Lung (tissue), 12 donors: ENCODE data around the gene PHB1. TPM values are rescaled to one million over a fixed set of nuclear protein-coding genes. Genes with fewer than 3 reads are reported as not detected.
"Not testable (repeated sequence)": the region's sequence is repeated elsewhere in the genome, so short reads cannot be mapped to it uniquely, and the experiment has no call there.

Experiments
- ATAC-seq: fragments of 200-7000 bp; cut with Tn5 transposase; one replicate; pipeline ENCODE4 v1.9.1; 2020; ENCODE audit warnings: moderate number of reproducible peaks; ENCODE audit not compliant: insufficient read depth, low FRiP score
- DNase-seq, 3 donors: peaks; one replicate each; pipeline ENCODE4 v3.0.0-alpha.2; 2013 to 2017
- H3K27ac ChIP-seq, 2 donors: one replicate each; pipeline ENCODE4 v1.5.1; 2013; ENCODE audit warnings: mild to moderate bottlenecking in 2 of 2, moderate library complexity in 2 of 2, control low read depth in 1 of 2, inconsistent platforms in 1 of 2, low read depth in 1 of 2, low read length in 1 of 2
- H3K27me3 ChIP-seq, 3 donors: one replicate each; pipeline ENCODE4 v1.5.1; 2013; ENCODE audit warnings: low read length in 2 of 3; ENCODE audit not compliant: control insufficient read depth in 3 of 3, insufficient read depth in 3 of 3
- H3K36me3 ChIP-seq, 4 donors: one replicate each; pipeline ENCODE4 v1.5.1; 2013; ENCODE audit warnings: low read length in 4 of 4, mild to moderate bottlenecking in 1 of 4, moderate library complexity in 1 of 4; ENCODE audit not compliant: control insufficient read depth in 4 of 4, insufficient read depth in 4 of 4
- H3K4me1 ChIP-seq, 5 donors: one replicate each; pipeline ENCODE4 v1.5.1; 2013; ENCODE audit warnings: low read length in 5 of 5, mild to moderate bottlenecking in 2 of 5, moderate library complexity in 1 of 5; ENCODE audit not compliant: control insufficient read depth in 5 of 5, insufficient read depth in 5 of 5
- H3K4me3 ChIP-seq: one replicate; pipeline ENCODE4 v1.5.1; 2013; ENCODE audit warnings: mild to moderate bottlenecking, control low read depth, moderate library complexity
- H3K9ac ChIP-seq, 2 donors: one replicate each; pipeline ENCODE4 v1.5.1; 2013; ENCODE audit warnings: low read length in 2 of 2, control low read depth in 1 of 2; ENCODE audit not compliant: insufficient read depth in 1 of 2
- H3K9me3 ChIP-seq, 4 donors: one replicate each; pipeline ENCODE4 v1.5.1; 2013; ENCODE audit warnings: low read length in 3 of 4, mild to moderate bottlenecking in 1 of 4, moderate library complexity in 1 of 4; ENCODE audit not compliant: control insufficient read depth in 4 of 4, insufficient read depth in 3 of 4
- CTCF ChIP-seq: IDR thresholded peaks from 2 replicates; pipeline ENCODE4 v1.5.1; 2012; ENCODE audit warnings: mild to moderate bottlenecking; ENCODE audit errors: control extremely low read depth, extremely low read depth
- WGBS, 2 donors: extraction: QIAGEN DNeasy Blood & Tissue Kit; methylation state at CpG; one replicate each; pipeline ENCODE4 v1.1.7; 2013; 5-methylcytosine and 5-hydroxymethylcytosine counted together
- polyA plus RNA-seq, 2 donors: library from polyadenylated mRNA; stranded (reverse); fragments of 200-250 nt; gene quantifications; one replicate each; pipeline ENCODE4 v1.2.1, GENCODE V29; 2013
- total RNA-seq, 2 donors: library from RNA; depleted of rRNA in 1 of 2; stranded (reverse); fragments of >200 nt in 1 of 2; gene quantifications; one replicate each; pipeline ENCODE4 v1.2.1, GENCODE V29; 2014 to 2021
- donor health status: control.
- donor health status: control.
- donor health status: Bipolar disorder and iron deficiency.
- donor health status: healthy.
- donor health status: DM: yes; HTN: yes; CAD: no.

Gene PHB1
- total and polyA plus RNA-seq, 4 donors = 51.2 to 209 (median 128) TPM

DNA sequence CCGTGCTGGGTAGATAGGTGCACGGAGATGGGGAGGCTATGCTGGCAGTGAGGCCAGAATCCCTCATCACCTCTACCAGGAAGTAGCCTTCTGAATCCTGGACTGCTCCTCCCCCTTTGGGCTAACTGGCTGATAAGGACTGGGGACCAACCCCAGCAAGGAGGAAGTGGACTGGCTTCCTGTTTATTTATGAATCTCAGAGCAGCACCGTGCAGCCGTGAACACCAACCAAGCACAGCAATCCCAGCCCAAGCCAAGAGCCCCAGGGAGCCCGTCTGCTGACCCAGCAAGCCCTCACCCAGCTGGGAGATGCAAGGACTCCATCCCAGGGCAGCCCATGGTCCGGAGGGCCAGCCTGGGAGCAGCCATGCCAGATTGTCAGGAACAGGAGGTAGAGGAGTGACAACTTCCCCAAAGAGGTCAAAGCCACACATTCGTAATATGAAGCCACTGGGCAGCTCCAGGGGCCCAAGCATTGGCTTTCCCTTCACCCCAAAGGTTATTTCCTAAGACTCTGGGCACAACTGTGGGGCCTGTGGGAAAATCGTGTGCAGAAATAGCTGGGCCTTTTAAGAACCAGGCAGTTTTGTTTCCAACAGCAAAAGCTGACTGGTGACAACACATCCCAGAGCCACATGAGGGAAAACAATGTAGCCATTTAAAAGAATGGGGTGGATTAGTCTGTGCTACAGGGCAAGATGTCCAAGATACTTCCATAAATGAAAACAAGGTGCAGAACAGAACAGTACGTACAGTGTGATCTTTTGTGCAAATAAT lies 23.9 kb downstream of the PHB1 start:
- DNase-seq = peak in 1 of 3 donors; percentile 46
- H3K4me1 ChIP-seq = peaks cover 0 to 19% (median 0%) of the 10 kb centered on the region in 5 donors
- H3K27ac ChIP-seq = peak overlapping the region in 1 of 2 donors; percentile 94
- H3K4me3 ChIP-seq = no peak overlapping the region
- H3K36me3 ChIP-seq = no peaks in the 10 kb centered on the region
- no peaks in the 10 kb centered on the region for H3K27me3 ChIP-seq
- ATAC-seq = no peak
- no peak for TF ChIP-seq CTCF
- 32 to 38% methylated on average over 9 of the region's 9 CpGs for WGBS, 2 donors
- no peaks in the 10 kb centered on the region for H3K9me3 ChIP-seq
- no peak overlapping the region for H3K9ac ChIP-seq

DNA sequence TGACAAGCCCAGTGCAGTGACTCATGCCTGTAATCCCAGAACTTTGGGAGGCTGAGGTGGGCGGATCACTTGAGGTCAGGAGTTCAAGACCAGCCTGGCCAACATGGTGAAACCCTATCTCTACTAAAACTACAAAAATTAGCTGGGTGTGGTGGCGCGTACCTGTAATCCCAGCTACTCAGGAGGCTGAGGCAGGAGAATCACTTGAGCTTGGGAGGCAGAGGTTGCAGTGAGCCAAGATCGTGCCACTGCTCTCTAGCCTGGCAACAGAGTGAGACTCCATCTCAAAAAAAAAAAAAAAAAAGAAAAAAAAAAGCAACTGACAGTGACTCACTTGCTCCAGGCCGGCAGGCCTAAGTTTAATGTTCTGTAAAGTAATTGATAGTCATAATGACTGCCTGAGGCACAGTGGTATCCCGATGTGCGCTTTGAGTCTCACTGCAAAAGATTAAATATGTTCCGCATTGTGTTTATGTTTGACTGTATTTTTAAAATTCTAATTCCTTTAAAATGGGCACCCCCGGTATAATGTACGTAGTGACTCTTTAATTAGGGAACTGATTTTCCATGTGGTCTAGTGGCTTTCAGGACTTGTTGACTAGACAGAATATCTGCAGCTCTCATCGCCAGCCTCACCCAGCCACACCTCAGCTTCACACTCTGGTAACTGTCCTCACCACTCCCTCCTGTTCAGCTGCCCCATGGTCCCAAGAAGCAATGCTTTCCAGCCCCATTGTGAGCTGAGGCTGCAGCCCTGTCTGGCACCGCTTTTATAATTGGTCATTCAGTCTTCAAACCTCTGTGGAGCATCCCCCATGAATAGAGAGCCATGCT lies 25.0 kb downstream of the PHB1 start:
- H3K9ac ChIP-seq = not testable (repeated sequence)
- peak overlapping the region in 1 of 2 donors; percentile 94 for H3K27ac ChIP-seq
- WGBS, 2 donors = 81 to 83% methylated on average over 12 of the region's 12 CpGs

GRCh38 chr17:49388692-49389513 lies 25.8 kb downstream of the PHB1 start:
- no peaks in the 10 kb centered on the region for H3K36me3 ChIP-seq
- DNase-seq (no peak), ATAC-seq (no peak)
- H3K4me1 ChIP-seq = peaks cover 0 to 21% (median 0%) of the 10 kb centered on the region in 5 donors
- H3K9ac ChIP-seq = no peak overlapping the region
- no peaks in the 10 kb centered on the region for H3K27me3 ChIP-seq
- 92 to 95% methylated on average over 8 of the region's 8 CpGs for WGBS, 2 donors
- H3K9me3 ChIP-seq = no peaks in the 10 kb centered on the region
- no peak overlapping the region for H3K27ac ChIP-seq
- H3K4me3 ChIP-seq = no peak overlapping the region
- TF ChIP-seq CTCF = no peak

More for the DNA sequence above, 25.0 kb downstream of the PHB1 start:
- H3K4me1 ChIP-seq = peaks cover 0 to 24% (median 0%) of the 10 kb centered on the region in 5 donors
- not testable (repeated sequence) for H3K27me3 ChIP-seq, H3K4me3 ChIP-seq, H3K9me3 ChIP-seq, H3K36me3 ChIP-seq, ATAC-seq, DNase-seq
